Uterus (tissue), 2 donors: ENCODE results near the gene EXOC2.

Source experiments
- POLR2A ChIP-seq, 2 donors: fragments of 450-650 bp; IDR thresholded peaks; one replicate each; pipeline ENCODE4 v1.6.1; 2016; ENCODE audit warnings: antibody characterized with exemption in 2 of 2, mild to moderate bottlenecking in 1 of 2, moderate library complexity in 1 of 2
- TF ChIP-seq, protein P1 (sequence below), 4 experiments: fragments of 200-600 bp in 2 of 4; fragments of 450-650 bp in 2 of 4; sonication (generic) in 2 of 4; IDR thresholded peaks; one replicate each; pipeline ENCODE4 v1.5.1; 2016 to 2019; ENCODE audit warnings: antibody characterized with exemption in 4 of 4, mild to moderate bottlenecking in 2 of 4, moderate library complexity in 1 of 4

- TF ChIP-seq, protein P1, sequence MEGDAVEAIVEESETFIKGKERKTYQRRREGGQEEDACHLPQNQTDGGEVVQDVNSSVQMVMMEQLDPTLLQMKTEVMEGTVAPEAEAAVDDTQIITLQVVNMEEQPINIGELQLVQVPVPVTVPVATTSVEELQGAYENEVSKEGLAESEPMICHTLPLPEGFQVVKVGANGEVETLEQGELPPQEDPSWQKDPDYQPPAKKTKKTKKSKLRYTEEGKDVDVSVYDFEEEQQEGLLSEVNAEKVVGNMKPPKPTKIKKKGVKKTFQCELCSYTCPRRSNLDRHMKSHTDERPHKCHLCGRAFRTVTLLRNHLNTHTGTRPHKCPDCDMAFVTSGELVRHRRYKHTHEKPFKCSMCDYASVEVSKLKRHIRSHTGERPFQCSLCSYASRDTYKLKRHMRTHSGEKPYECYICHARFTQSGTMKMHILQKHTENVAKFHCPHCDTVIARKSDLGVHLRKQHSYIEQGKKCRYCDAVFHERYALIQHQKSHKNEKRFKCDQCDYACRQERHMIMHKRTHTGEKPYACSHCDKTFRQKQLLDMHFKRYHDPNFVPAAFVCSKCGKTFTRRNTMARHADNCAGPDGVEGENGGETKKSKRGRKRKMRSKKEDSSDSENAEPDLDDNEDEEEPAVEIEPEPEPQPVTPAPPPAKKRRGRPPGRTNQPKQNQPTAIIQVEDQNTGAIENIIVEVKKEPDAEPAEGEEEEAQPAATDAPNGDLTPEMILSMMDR (IDR thresholded peaks at IDR 0.05) = no peak
- no peak for TF ChIP-seq POLR2A (IDR thresholded peaks at IDR 0.05)
These were observed 39.0 kb upstream of the EXOC2 start for GRCh38 chr6:731924-732323.
